Smooth muscle cell (in vitro differentiated cells): Measurements from ENCODE around the gene ZNF366. TPM values are rescaled to one million over a fixed set of nuclear protein-coding genes. Genes with fewer than 3 reads are reported as not detected.

ENCODE experiments used
- DNase-seq: peaks from one replicate; lab custom pipeline; 2025; ENCODE audit not compliant: unreplicated experiment; lab: John Stamatoyannopoulos, UW
- H2AFZ ChIP-seq: fragments of 200-600 bp; sonication (generic); 2 replicates; pipeline ENCODE4 v1.6.0; 2016; ENCODE audit warnings: antibody characterized with exemption, low read depth, mild to moderate bottlenecking
- H3F3A ChIP-seq: fragments of 200-600 bp; sonication (generic); 2 replicates; pipeline ENCODE4 v1.6.0; 2017; ENCODE audit warnings: antibody characterized with exemption, low read depth
- H3K27ac ChIP-seq: fragments of 200-600 bp; sonication (generic); 2 replicates; pipeline ENCODE4 v1.5.1; 2016; ENCODE audit warnings: low read depth, mild to moderate bottlenecking
- H3K27me3 ChIP-seq: fragments of 200-600 bp; sonication (generic); 2 replicates; pipeline ENCODE4 v1.6.1; 2016; ENCODE audit warnings: low read depth, mild to moderate bottlenecking
- H3K36me3 ChIP-seq: fragments of 200-600 bp; sonication (generic); 2 replicates; pipeline ENCODE4 v1.5.1; 2016; ENCODE audit warnings: low read depth
- H3K4me1 ChIP-seq: fragments of 200-600 bp; sonication (generic); 2 replicates; pipeline ENCODE4 v1.5.1; 2016; ENCODE audit warnings: low read depth
- H3K4me2 ChIP-seq: fragments of 200-600 bp; sonication (generic); 2 replicates; pipeline ENCODE4 v1.6.0; 2016; ENCODE audit warnings: mild to moderate bottlenecking
- H3K4me3 ChIP-seq: fragments of 200-600 bp; sonication (generic); 2 replicates; pipeline ENCODE4 v1.5.1; 2016; ENCODE audit warnings: mild to moderate bottlenecking
- H3K79me2 ChIP-seq: fragments of 200-600 bp; sonication (generic); 2 replicates; pipeline ENCODE4 v1.6.0; 2016; ENCODE audit warnings: low read depth, mild to moderate bottlenecking
- H3K9ac ChIP-seq: fragments of 200-600 bp; sonication (generic); 2 replicates; pipeline ENCODE4 v1.6.0; 2016; ENCODE audit warnings: low read depth
- H3K9me3 ChIP-seq: fragments of 200-600 bp; sonication (generic); replicated peaks from 2 replicates; pipeline ENCODE4 v1.5.1; 2016; ENCODE audit warnings: low read depth
- H4K20me1 ChIP-seq: fragments of 200-600 bp; sonication (generic); 2 replicates; pipeline ENCODE4 v1.6.0; 2016; ENCODE audit warnings: low read depth
- WGBS: methylation state at CpG from one replicate; pipeline ENCODE4 v1.1.7; 2016; ENCODE audit warnings: low lambda C conversion rate; 5-methylcytosine and 5-hydroxymethylcytosine counted together
- polyA plus RNA-seq: library from polyadenylated mRNA; unstranded; fragments of >200 nt; fragmentation: Nextera tagmentation; extraction: Ambion mirVana; gene quantifications from 2 replicates; pipeline ENCODE4 v1.2.1, GENCODE V29; 2016
- total RNA-seq: library from RNA; depleted of rRNA; stranded (reverse); fragments of >200 nt; gene quantifications from 2 replicates; pipeline ENCODE4 v1.2.3, GENCODE V29; 2014
- TF ChIP-seq, protein P1 (sequence below): fragments of 200-600 bp; sonication (generic); IDR thresholded peaks from 2 replicates; pipeline ENCODE4 v1.5.1; 2017; ENCODE audit warnings: borderline replicate concordance, mild to moderate bottlenecking, antibody characterized with exemption; ENCODE audit not compliant: insufficient read depth, poor library complexity, severe bottlenecking

The ZNF366 gene
- total and polyA plus RNA-seq, 2 experiments from 2014 or later: not detected

DNA sequence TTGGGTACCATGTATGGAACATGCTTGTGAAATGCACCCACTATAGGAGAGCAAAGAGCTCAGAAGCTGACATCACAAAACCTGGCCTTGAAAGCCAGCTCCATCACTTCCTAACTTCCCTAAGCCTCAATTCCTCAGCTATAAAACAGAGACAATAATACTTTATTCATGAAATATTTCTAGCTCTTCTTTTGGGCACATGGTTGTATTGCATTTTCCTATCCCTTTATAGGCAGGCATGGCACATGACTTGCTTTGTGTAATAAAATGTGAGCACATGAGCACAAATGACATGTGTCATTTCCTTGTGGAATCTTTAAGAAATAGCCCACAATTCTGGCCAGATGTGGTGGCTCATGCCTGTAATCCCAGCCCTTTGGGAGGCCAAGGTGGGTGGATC is 18.5 kb downstream of the ZNF366 start:
- H2AFZ ChIP-seq: no peak overlapping the region
- H3K9ac ChIP-seq: no peak overlapping the region
- no peak for DNase-seq
- no peaks in the 10 kb centered on the region for H3F3A ChIP-seq
- no peak overlapping the region for H3K4me2 ChIP-seq
- no peaks in the 10 kb centered on the region for H3K79me2 ChIP-seq
- H3K27ac ChIP-seq: no peak overlapping the region
- no peaks in the 10 kb centered on the region for H3K4me1 ChIP-seq
- no peaks in the 10 kb centered on the region for H3K9me3 ChIP-seq
- TF ChIP-seq, protein P1, sequence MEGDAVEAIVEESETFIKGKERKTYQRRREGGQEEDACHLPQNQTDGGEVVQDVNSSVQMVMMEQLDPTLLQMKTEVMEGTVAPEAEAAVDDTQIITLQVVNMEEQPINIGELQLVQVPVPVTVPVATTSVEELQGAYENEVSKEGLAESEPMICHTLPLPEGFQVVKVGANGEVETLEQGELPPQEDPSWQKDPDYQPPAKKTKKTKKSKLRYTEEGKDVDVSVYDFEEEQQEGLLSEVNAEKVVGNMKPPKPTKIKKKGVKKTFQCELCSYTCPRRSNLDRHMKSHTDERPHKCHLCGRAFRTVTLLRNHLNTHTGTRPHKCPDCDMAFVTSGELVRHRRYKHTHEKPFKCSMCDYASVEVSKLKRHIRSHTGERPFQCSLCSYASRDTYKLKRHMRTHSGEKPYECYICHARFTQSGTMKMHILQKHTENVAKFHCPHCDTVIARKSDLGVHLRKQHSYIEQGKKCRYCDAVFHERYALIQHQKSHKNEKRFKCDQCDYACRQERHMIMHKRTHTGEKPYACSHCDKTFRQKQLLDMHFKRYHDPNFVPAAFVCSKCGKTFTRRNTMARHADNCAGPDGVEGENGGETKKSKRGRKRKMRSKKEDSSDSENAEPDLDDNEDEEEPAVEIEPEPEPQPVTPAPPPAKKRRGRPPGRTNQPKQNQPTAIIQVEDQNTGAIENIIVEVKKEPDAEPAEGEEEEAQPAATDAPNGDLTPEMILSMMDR: no peak
- H3K27me3 ChIP-seq: no peaks in the 10 kb centered on the region
- no peaks in the 10 kb centered on the region for H4K20me1 ChIP-seq
- no peaks in the 10 kb centered on the region for H3K36me3 ChIP-seq
- no peak overlapping the region for H3K4me3 ChIP-seq

DNA sequence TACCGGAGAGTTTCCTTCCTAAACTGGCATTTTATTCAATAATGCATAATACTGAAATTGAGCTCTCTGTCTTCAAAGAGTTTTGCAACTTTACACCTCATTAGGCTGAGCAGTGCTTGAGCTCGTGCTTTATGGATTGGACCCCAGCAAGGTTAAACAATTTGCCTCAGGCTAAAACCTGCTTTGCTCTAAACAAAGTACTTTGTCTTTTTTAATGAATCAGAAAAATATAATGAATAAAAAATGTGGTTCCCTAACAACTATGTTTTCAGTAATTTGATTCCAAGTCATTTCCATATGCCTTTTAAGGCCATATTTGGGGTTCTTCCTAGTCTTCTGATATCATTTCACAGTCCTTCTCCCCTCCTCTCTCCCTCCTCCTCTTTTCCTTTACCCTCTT is 20.0 kb downstream of the ZNF366 start:
- Histone ChIP-seq H3K27ac (no peak overlapping the region), H3K36me3 (no peaks in the 10 kb centered on the region), H3K27me3 (no peaks in the 10 kb centered on the region), H3K9ac (no peak overlapping the region), H4K20me1 (no peaks in the 10 kb centered on the region), H3K4me1 (no peaks in the 10 kb centered on the region), H3K79me2 (no peaks in the 10 kb centered on the region), H3K4me3 (no peak overlapping the region), H3K9me3 (no peaks in the 10 kb centered on the region), H3K4me2 (no peak overlapping the region), H3F3A (no peaks in the 10 kb centered on the region), H2AFZ (no peak overlapping the region)
- TF ChIP-seq, protein P1: no peak
- WGBS: 81% methylated on average over 2 of the region's 2 CpGs
- no peak for DNase-seq

DNA sequence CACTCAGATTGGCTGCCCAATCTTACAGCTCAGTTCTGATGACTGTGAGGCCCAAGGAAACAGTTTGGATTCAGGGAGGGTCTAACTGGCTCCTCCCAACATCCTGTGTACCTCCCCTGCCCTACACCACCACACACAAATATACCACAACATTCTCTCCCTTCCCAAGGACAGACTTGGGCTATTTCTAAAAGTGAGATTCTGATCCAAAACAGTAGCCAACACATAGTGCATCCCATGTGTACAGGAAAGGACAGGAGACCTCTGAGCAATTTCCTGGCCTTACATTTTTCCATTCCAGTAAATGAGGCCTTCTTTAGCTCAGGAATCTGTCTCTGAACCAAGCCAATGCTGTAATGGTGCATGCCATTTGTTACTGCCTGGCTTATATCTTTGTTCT is 20.8 kb downstream of the ZNF366 start:
- Histone ChIP-seq H3K79me2 (no peaks in the 10 kb centered on the region), H2AFZ (no peak overlapping the region), H4K20me1 (no peaks in the 10 kb centered on the region), H3K36me3 (no peaks in the 10 kb centered on the region), H3K9ac (no peak overlapping the region), H3K9me3 (no peaks in the 10 kb centered on the region), H3K4me3 (no peak overlapping the region), H3K4me2 (no peak overlapping the region), H3K4me1 (no peaks in the 10 kb centered on the region), H3K27ac (no peak overlapping the region), H3F3A (no peaks in the 10 kb centered on the region), H3K27me3 (peaks cover 5% of the 10 kb centered on the region)
- DNase-seq: no peak
- TF ChIP-seq, protein P1: no peak

DNA sequence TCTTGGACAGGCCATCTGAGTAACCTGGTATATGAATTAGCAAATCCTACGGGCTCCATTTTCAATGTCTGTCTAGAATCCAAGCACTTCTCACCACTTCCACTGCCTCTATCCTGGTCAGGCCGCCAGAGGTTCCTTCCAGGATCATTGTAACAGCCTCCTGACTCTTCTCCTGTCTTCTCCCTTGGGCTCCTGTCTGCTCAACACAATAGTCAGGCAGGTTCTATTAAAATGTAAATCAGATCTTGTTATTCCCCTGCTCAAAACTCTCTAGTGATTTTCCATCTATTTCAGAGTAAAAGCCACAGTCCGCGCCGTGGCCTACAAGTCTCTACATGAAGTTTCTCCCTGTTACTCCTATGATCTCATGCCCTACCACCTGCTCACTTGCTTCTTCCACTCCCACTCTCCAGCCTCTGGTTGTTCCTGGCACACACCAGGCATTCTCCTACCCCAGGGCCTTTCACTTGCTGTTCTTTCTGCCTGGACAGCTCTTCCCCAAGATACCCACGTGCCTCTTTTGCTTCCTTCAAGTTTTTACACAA is 21.7 kb downstream of the ZNF366 start:
- 84% methylated on average over 6 of the region's 6 CpGs for WGBS
- Histone ChIP-seq H3F3A (no peaks in the 10 kb centered on the region), H3K4me1 (no peaks in the 10 kb centered on the region), H3K9me3 (no peaks in the 10 kb centered on the region), H3K9ac (no peak overlapping the region), H3K4me3 (no peak overlapping the region), H3K36me3 (no peaks in the 10 kb centered on the region), H4K20me1 (no peaks in the 10 kb centered on the region), H3K27me3 (peaks cover 5% of the 10 kb centered on the region), H3K27ac (peak overlapping the region; percentile 5), H3K4me2 (no peak overlapping the region), H3K79me2 (no peaks in the 10 kb centered on the region), H2AFZ (no peak overlapping the region)
- no peak for DNase-seq
- TF ChIP-seq, protein P1: no peak
